Mesenchymal stem cell (in vitro differentiated cells and primary cell): ENCODE data around the gene TMEM176B.

Experiments used
- DNase-seq: peaks from one replicate; pipeline ENCODE4 v3.0.0-alpha.2; 2013
- H2AFZ ChIP-seq: one replicate; pipeline ENCODE4 v1.6.1; 2013; ENCODE audit warnings: low read depth, mild to moderate bottlenecking, control low read depth, inconsistent platforms, low read length, moderate library complexity
- H2AK5ac ChIP-seq: 2 replicates; pipeline ENCODE4 v1.6.1; 2013; ENCODE audit warnings: low read length, moderate library complexity, mild to moderate bottlenecking, inconsistent platforms; ENCODE audit not compliant: severe bottlenecking
- H2BK120ac ChIP-seq: one replicate; pipeline ENCODE4 v1.6.1; 2013; ENCODE audit warnings: low read depth, mild to moderate bottlenecking, inconsistent platforms, low read length, moderate library complexity
- H2BK12ac ChIP-seq, 2 experiments: one replicate each; pipeline ENCODE4 v1.6.1; 2013; ENCODE audit warnings: inconsistent platforms in 2 of 2, low read length in 2 of 2, mild to moderate bottlenecking in 2 of 2, moderate library complexity in 2 of 2, control low read depth in 1 of 2
- H2BK15ac ChIP-seq: one replicate; pipeline ENCODE4 v1.6.1; 2013; ENCODE audit warnings: mild to moderate bottlenecking, low read depth, inconsistent platforms; ENCODE audit not compliant: poor library complexity, severe bottlenecking
- H2BK5ac ChIP-seq: 2 replicates; pipeline ENCODE4 v1.6.1; 2013; ENCODE audit warnings: low read depth, mild to moderate bottlenecking, low read length, control low read depth, inconsistent platforms; ENCODE audit not compliant: poor library complexity, severe bottlenecking
- H3K14ac ChIP-seq, 2 experiments: one replicate each; pipeline ENCODE4 v1.6.1; 2013; ENCODE audit warnings: inconsistent platforms in 2 of 2, low read length in 2 of 2, control low read depth in 1 of 2, mild to moderate bottlenecking in 1 of 2, moderate library complexity in 1 of 2
- H3K18ac ChIP-seq, 2 experiments: one replicate each; pipeline ENCODE4 v1.6.1; 2013; ENCODE audit warnings: inconsistent platforms in 2 of 2, low read length in 2 of 2, control low read depth in 1 of 2, low read depth in 1 of 2, mild to moderate bottlenecking in 1 of 2
- H3K23ac ChIP-seq, 2 experiments: one replicate each; pipeline ENCODE4 v1.6.1; 2013; ENCODE audit warnings: inconsistent platforms in 2 of 2, low read length in 2 of 2, mild to moderate bottlenecking in 2 of 2, moderate library complexity in 2 of 2, control low read depth in 1 of 2
- H3K27ac ChIP-seq: 2 replicates; pipeline ENCODE4 v1.5.1; 2013; ENCODE audit warnings: mild to moderate bottlenecking, moderate library complexity, low read length, control low read depth, inconsistent platforms; ENCODE audit not compliant: poor library complexity, severe bottlenecking
- H3K27me3 ChIP-seq, 2 experiments: 2 replicates each; pipeline versions ENCODE4 v1.6.1 to v1.7.0; 2013; ENCODE audit warnings: low read length in 2 of 2, mild to moderate bottlenecking in 2 of 2, moderate library complexity in 2 of 2, control low read depth in 1 of 2, inconsistent platforms in 1 of 2; ENCODE audit not compliant: control insufficient read depth in 1 of 2, insufficient read depth in 1 of 2
- H3K36me3 ChIP-seq, 2 experiments: 2 replicates each; pipeline versions ENCODE4 v1.6.1 to v1.7.0; 2013; ENCODE audit warnings: low read length in 2 of 2, control low read depth in 1 of 2, inconsistent platforms in 1 of 2, low read depth in 1 of 2, mild to moderate bottlenecking in 1 of 2; ENCODE audit not compliant: insufficient read depth in 2 of 2, control insufficient read depth in 1 of 2
- H3K4ac ChIP-seq, 2 experiments: one replicate each; pipeline ENCODE4 v1.6.1; 2013; ENCODE audit warnings: inconsistent platforms in 2 of 2, low read length in 2 of 2, mild to moderate bottlenecking in 2 of 2, moderate library complexity in 2 of 2, control low read depth in 1 of 2, low read depth in 1 of 2
- H3K4me1 ChIP-seq: 2 replicates; pipeline ENCODE4 v1.6.1; 2013; ENCODE audit warnings: low read depth, low read length, control low read depth; ENCODE audit not compliant: control insufficient read depth, insufficient read depth
- H3K4me2 ChIP-seq: 2 replicates; pipeline ENCODE4 v1.6.1; 2013; ENCODE audit warnings: low read length, mild to moderate bottlenecking, inconsistent platforms; ENCODE audit not compliant: poor library complexity, severe bottlenecking
- H3K4me3 ChIP-seq, 2 experiments: 2 replicates each; pipeline versions ENCODE4 v1.5.1 to v1.7.0; 2013; ENCODE audit warnings: low read length in 2 of 2, mild to moderate bottlenecking in 2 of 2, control low read depth in 1 of 2, low read depth in 1 of 2; ENCODE audit not compliant: insufficient read depth in 1 of 2
- H3K79me1 ChIP-seq: replicated peaks from 2 replicates; pipeline ENCODE4 v1.6.1; 2013; ENCODE audit warnings: mild to moderate bottlenecking, control low read depth, low read length, inconsistent platforms; ENCODE audit not compliant: poor library complexity, severe bottlenecking
- H3K9ac ChIP-seq: 2 replicates; pipeline ENCODE4 v1.7.0; 2013; ENCODE audit warnings: mild to moderate bottlenecking, low read length, moderate library complexity
- H3K9me3 ChIP-seq: 2 replicates; pipeline ENCODE4 v1.7.0; 2013; ENCODE audit warnings: mild to moderate bottlenecking, low read length; ENCODE audit not compliant: control insufficient read depth
- H4K8ac ChIP-seq: one replicate; pipeline ENCODE4 v1.6.1; 2013; ENCODE audit warnings: inconsistent platforms, mild to moderate bottlenecking, low read length, moderate library complexity
- H4K91ac ChIP-seq: one replicate; pipeline ENCODE4 v1.6.1; 2013; ENCODE audit warnings: mild to moderate bottlenecking, low read length, inconsistent platforms
- WGBS: methylation state at CpG from one replicate; pipeline ENCODE4 v1.1.7; 2013; ENCODE audit warnings: mixed read lengths; 5-methylcytosine and 5-hydroxymethylcytosine counted together

TMEM176B gene

GRCh38 chr7:150831851-150832250 lies 31.7 kb upstream of the TMEM176B start:
- Histone ChIP-seq H3K4ac (no peak overlapping the region), H3K27ac (no peak overlapping the region), H3K4me3 (no peak overlapping the region), H2BK120ac (no peak overlapping the region), H2BK15ac (no peak overlapping the region), H3K27me3 (no peaks in the 10 kb centered on the region), H4K91ac (no peak overlapping the region), H3K36me3 (no peaks in the 10 kb centered on the region), H3K4me2 (no peak overlapping the region), H4K8ac (no peak overlapping the region), H3K9me3 (no peaks in the 10 kb centered on the region), H2BK5ac (no peak overlapping the region), H3K14ac (no peak overlapping the region), H2BK12ac (no peak overlapping the region), H2AFZ (no peak overlapping the region), H3K4me1 (no peaks in the 10 kb centered on the region), H3K18ac (no peak overlapping the region), H3K9ac (no peak overlapping the region), H3K79me1 (no peaks in the 10 kb centered on the region), H2AK5ac (no peak overlapping the region), H3K23ac (no peak overlapping the region)
- no peak for DNase-seq
- 62% methylated on average over 1 of the region's 1 CpG for WGBS

GRCh38 chr7:150830937-150831336 lies 30.8 kb upstream of the TMEM176B start:
- Histone ChIP-seq H2BK5ac (no peak overlapping the region), H4K8ac (no peak overlapping the region), H3K14ac (no peak overlapping the region), H3K79me1 (no peaks in the 10 kb centered on the region), H3K4ac (no peak overlapping the region), H2BK120ac (no peak overlapping the region), H3K23ac (no peak overlapping the region), H3K4me1 (no peaks in the 10 kb centered on the region), H3K9me3 (no peaks in the 10 kb centered on the region), H3K27ac (no peak overlapping the region), H3K27me3 (no peaks in the 10 kb centered on the region), H3K4me2 (no peak overlapping the region), H3K4me3 (no peak overlapping the region), H2AK5ac (no peak overlapping the region), H3K18ac (no peak overlapping the region), H2BK12ac (no peak overlapping the region), H3K9ac (no peak overlapping the region), H2BK15ac (no peak overlapping the region), H2AFZ (no peak overlapping the region), H3K36me3 (no peaks in the 10 kb centered on the region), H4K91ac (no peak overlapping the region)
- DNase-seq: no peak
- WGBS: 0% methylated on average over 1 of the region's 1 CpG

GRCh38 chr7:150829426-150829825 lies 29.3 kb upstream of the TMEM176B start:
- no peak overlapping the region for H3K14ac ChIP-seq
- no peak overlapping the region for H3K4me2 ChIP-seq
- WGBS: 53% methylated on average over 1 of the region's 1 CpG
- H3K4me1 ChIP-seq: no peaks in the 10 kb centered on the region
- no peaks in the 10 kb centered on the region for H3K36me3 ChIP-seq
- H2BK5ac ChIP-seq: no peak overlapping the region
- no peak overlapping the region for H4K91ac ChIP-seq
- no peak overlapping the region for H2AFZ ChIP-seq
- H2AK5ac ChIP-seq: no peak overlapping the region
- H3K9me3 ChIP-seq: no peaks in the 10 kb centered on the region
- DNase-seq: no peak
- H2BK15ac ChIP-seq: no peak overlapping the region
- no peak overlapping the region for H2BK12ac ChIP-seq
- no peak overlapping the region for H3K9ac ChIP-seq
- no peaks in the 10 kb centered on the region for H3K27me3 ChIP-seq
- H3K4ac ChIP-seq: no peak overlapping the region
- H3K79me1 ChIP-seq: no peaks in the 10 kb centered on the region
- H2BK120ac ChIP-seq: no peak overlapping the region
- H4K8ac ChIP-seq: no peak overlapping the region
- no peak overlapping the region for H3K23ac ChIP-seq
- H3K4me3 ChIP-seq: no peak overlapping the region
- H3K18ac ChIP-seq: no peak overlapping the region
- no peak overlapping the region for H3K27ac ChIP-seq

- H2AFZ ChIP-seq: no peak overlapping the region
- no peak overlapping the region for H2BK15ac ChIP-seq
- no peak overlapping the region for H2AK5ac ChIP-seq
- no peaks in the 10 kb centered on the region for H3K79me1 ChIP-seq
- H3K23ac ChIP-seq: no peak overlapping the region
- H3K36me3 ChIP-seq: no peaks in the 10 kb centered on the region
- no peak overlapping the region for H3K4me2 ChIP-seq
- H3K18ac ChIP-seq: no peak overlapping the region
- no peaks in the 10 kb centered on the region for H3K4me1 ChIP-seq
- no peak for DNase-seq
- no peak overlapping the region for H4K8ac ChIP-seq
- WGBS: 40% methylated on average over 1 of the region's 2 CpGs
- H2BK120ac ChIP-seq: no peak overlapping the region
- H3K4me3 ChIP-seq: no peak overlapping the region
- H4K91ac ChIP-seq: no peak overlapping the region
- no peaks in the 10 kb centered on the region for H3K9me3 ChIP-seq
- H3K27ac ChIP-seq: no peak overlapping the region
- H3K14ac ChIP-seq: no peak overlapping the region
- H2BK12ac ChIP-seq: no peak overlapping the region
- no peak overlapping the region for H3K4ac ChIP-seq
- no peak overlapping the region for H3K9ac ChIP-seq
- no peak overlapping the region for H2BK5ac ChIP-seq
- no peaks in the 10 kb centered on the region for H3K27me3 ChIP-seq
These were observed 28.2 kb upstream of the TMEM176B start for GRCh38 chr7:150828384-150828783.
